ENCODE results near the gene RHD. TPM values are rescaled to one million over a fixed set of nuclear protein-coding genes. Genes with fewer than 3 reads are reported as not detected.
"Not testable (repeated sequence)": the region's sequence is repeated elsewhere in the genome, so short reads cannot be mapped to it uniquely, and the experiment has no call there.

The RHD gene
- total RNA-seq, 6 donors from 2014 or later: 0.15 to 1.0 TPM; not detected in 4

DNA sequence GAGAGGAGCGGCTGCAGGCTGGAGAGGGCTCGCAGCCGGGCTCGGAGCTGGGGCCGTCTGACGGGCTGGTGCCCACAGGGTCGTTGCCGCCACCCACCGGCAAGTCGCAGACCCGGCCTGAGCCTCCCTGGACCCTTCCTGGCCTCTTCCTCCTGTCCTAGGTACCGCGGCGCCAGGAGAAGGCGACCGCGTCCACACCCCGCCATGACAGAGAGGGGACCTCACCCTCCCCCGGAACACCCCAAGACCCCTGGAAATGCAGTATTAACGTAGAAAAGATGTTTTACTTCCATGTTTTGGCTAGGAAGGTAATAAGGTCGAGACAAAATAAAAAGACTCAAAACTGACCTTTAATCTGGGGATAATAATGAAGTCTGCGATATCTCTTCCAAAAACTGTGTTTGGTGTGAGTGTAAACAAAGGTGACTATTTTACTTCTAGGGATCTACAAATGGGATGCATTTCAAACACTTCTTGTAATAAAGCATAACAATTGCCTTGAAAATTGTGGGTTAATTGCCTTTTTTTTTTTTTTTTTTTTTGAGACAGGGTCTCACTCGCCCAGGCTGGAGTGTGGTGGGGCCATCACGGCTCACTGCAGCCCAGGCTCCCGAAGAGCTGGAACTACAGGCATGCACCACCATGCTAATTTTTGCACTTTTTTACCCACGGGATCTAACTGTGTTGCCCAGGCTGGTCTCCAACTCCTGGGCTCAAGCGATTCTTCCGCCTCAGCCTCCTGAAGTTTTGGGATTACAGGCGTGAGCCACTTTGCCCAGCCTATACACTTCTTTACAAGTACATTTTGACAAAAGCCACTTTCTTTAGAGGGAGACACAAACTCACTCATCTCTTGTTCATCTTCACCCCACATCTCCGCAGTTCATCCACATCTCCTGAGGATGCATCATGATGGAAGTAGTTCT lies 24.2 kb upstream of the RHD start:
- DNase-seq (no peak), ATAC-seq (ENCODE audit: low FRiP score in 2 of 2) (no peak)
- TF ChIP-seq EP300 (IDR thresholded peaks at IDR 0.05) (no peak), POLR2AphosphoS5 (IDR thresholded peaks at IDR 0.05) (no peak), POLR2A (IDR thresholded peaks at IDR 0.05) (no peak), CTCF (IDR thresholded peaks at IDR 0.05) (peak in 1 of 6 experiments; percentile 4)
- Histone ChIP-seq H3K36me3 (peaks cover 24 to 35% (median 30%) of the 10 kb centered on the region in 4 donors), H3K4me1 (peaks cover 22 to 35% (median 24%) of the 10 kb centered on the region in 4 donors), H3K27me3 (no peaks in the 10 kb centered on the region), H3K9me3 (no peaks in the 10 kb centered on the region), H3K27ac (peak overlapping the region; percentile 99 to 100 (median 100)), H3K4me3 (peak overlapping the region; percentile 52 to 96 (median 80))
- 24 to 47% methylated on average over 15 to 29 of the region's 30 CpGs for WGBS, 2 donors

GRCh38 chr1:25253911-25254310 lies 18.4 kb upstream of the RHD start:
- Histone ChIP-seq H3K4me3 (no peak overlapping the region), H3K27ac (peak overlapping the region in 1 of 4 donors; percentile 42), H3K4me1 (peaks cover 0 to 3% (median 0%) of the 10 kb centered on the region in 4 donors), H3K9me3 (no peaks in the 10 kb centered on the region), H3K36me3 (no peaks in the 10 kb centered on the region), H3K27me3 (no peaks in the 10 kb centered on the region)
- TF ChIP-seq POLR2A (IDR thresholded peaks at IDR 0.05): no peak
- no peak for TF ChIP-seq EP300 (IDR thresholded peaks at IDR 0.05)
- TF ChIP-seq CTCF (IDR thresholded peaks at IDR 0.05): no peak
- no peak for TF ChIP-seq POLR2AphosphoS5 (IDR thresholded peaks at IDR 0.05)
- 84 to 87% methylated on average over 2 of the region's 2 CpGs for whole genome bisulfite sequencing, 2 donors
- DNase-seq (no peak), ATAC-seq (ENCODE audit: low FRiP score in 2 of 2) (no peak)

DNA sequence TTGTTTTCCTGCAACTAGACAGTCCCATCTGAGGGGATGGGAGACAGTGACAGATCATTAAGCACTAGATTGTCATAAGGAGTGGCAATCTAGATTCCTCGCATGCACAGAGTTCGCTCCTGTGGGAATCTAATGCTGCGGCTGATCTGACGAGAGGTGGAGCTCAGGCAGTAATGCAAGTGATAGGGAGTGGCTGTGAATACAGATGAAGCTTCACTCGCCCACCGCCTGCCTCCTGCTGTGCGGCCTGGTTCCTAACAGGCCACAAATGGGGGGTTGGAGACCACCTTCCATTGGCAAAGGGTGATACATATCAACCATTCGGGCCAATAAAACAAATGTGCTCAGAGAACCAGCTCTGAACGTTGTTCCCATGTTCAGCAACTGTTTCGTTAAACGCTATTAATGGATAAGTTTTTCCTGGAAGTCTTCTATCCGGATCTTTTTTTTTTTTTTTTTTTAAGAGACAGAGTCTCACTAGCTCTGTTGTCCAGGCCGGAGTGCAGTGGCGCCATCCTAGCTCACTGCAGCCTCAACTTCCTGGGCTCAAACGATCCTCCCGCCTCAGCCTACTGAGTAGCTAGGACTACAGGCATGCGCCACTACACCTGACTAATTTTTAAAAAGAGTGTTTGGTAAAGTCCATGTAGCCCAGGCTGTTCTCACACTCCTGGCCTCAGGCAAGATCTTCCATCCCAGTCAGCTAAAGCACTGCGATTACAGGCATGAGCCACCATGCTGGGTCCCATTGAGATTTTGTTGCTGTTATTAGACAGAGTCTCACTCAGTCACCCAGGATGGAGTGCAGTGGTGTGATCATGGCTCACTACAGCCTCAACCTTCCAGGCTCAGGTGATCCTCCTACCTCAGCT lies 16.4 kb upstream of the RHD start:
- H3K9me3 ChIP-seq: no peaks in the 10 kb centered on the region
- H3K4me3 ChIP-seq: no peak overlapping the region
- H3K36me3 ChIP-seq: no peaks in the 10 kb centered on the region
- H3K4me1 ChIP-seq: peaks cover 0 to 9% (median 5%) of the 10 kb centered on the region in 4 donors
- no peak for ATAC-seq (ENCODE audit: low FRiP score in 2 of 2)
- WGBS, 2 donors: 81 to 84% methylated on average over 18 of the region's 18 CpGs
- no peak overlapping the region for H3K27ac ChIP-seq
- no peaks in the 10 kb centered on the region for H3K27me3 ChIP-seq
- no peak for DNase-seq
- no peak for TF ChIP-seq POLR2A (IDR thresholded peaks at IDR 0.05)
- no peak for TF ChIP-seq EP300 (IDR thresholded peaks at IDR 0.05)
- TF ChIP-seq POLR2AphosphoS5 (IDR thresholded peaks at IDR 0.05): no peak

DNA sequence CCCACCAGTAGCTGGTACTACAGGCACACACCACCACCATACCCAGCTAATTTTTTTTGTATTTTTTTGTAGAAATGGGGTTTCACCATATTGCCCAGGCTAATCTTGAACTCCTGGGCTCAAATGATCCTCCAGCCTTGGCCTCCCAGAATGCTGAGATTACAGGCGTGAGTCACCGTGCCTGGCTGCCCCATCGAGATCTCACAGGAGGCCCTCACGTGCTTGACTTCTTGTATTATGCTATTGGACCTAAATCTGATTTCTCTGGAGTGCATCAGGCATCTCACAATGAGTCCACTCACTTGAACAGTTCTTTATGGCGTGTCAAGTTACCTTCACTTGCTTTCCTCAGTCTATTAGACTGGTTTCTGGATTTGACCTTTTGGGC lies 15.7 kb upstream of the RHD start:
- H3K27me3 ChIP-seq: no peaks in the 10 kb centered on the region
- no peak overlapping the region for H3K27ac ChIP-seq
- H3K36me3 ChIP-seq: no peaks in the 10 kb centered on the region
- ATAC-seq (ENCODE audit: low FRiP score in 2 of 2) (no peak), DNase-seq (no peak)
- H3K4me3 ChIP-seq: no peak overlapping the region
- peaks cover 0 to 10% (median 6%) of the 10 kb centered on the region in 4 donors for H3K4me1 ChIP-seq
- 88 to 96% methylated on average over 5 of the region's 5 CpGs for whole genome bisulfite sequencing, 2 donors
- H3K9me3 ChIP-seq: no peaks in the 10 kb centered on the region
- TF ChIP-seq POLR2AphosphoS5 (IDR thresholded peaks at IDR 0.05) (no peak), POLR2A (IDR thresholded peaks at IDR 0.05) (no peak), EP300 (IDR thresholded peaks at IDR 0.05) (no peak), CTCF (IDR thresholded peaks at IDR 0.05) (no peak)

- TF ChIP-seq EP300 (IDR thresholded peaks at IDR 0.05) (no peak), POLR2AphosphoS5 (IDR thresholded peaks at IDR 0.05) (no peak), POLR2A (IDR thresholded peaks at IDR 0.05) (no peak), CTCF (IDR thresholded peaks at IDR 0.05) (no peak)
- Histone ChIP-seq H3K36me3 (no peaks in the 10 kb centered on the region), H3K9me3 (no peaks in the 10 kb centered on the region), H3K27ac (no peak overlapping the region), H3K27me3 (no peaks in the 10 kb centered on the region), H3K4me1 (peaks cover 0 to 10% (median 6%) of the 10 kb centered on the region in 4 donors), H3K4me3 (no peak overlapping the region)
- WGBS, 2 donors: 51 to 71% methylated on average over 1 of the region's 1 CpG
- DNase-seq: no peak
- no peak for ATAC-seq (ENCODE audit: low FRiP score in 2 of 2)
Observed at GRCh38 chr1:25257196-25257595, 15.1 kb upstream of the RHD start.

DNA sequence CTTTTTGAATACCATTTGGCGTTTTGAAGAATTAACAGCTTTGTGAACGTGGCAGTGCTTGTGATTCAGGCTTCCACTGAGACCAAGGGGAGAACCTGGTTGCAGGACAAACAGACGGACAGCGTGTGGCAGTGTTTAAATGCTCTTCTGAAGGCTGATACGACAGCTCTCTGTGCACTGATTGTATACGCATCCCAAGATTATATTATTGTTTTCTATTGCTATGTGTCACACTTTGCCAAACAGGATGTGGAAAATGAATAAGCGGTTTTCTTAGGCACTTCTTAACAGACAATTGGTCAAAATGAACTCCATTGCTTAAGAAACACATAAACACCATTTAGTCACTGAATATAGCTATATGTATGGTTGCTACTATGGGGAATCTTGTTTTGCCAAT lies 12.5 kb upstream of the RHD start:
- not testable (repeated sequence) for H3K36me3 ChIP-seq; H3K27me3 ChIP-seq; DNase-seq; ATAC-seq (ENCODE audit: low FRiP score in 2 of 2); H3K4me3 ChIP-seq; H3K9me3 ChIP-seq
- H3K4me1 ChIP-seq: peaks cover 0 to 10% (median 4%) of the 10 kb centered on the region in 4 donors
- peak overlapping the region in 1 of 4 donors; percentile 38 for H3K27ac ChIP-seq
- WGBS, 2 donors: 20 to 34% methylated on average over 3 to 7 of the region's 7 CpGs

DNA sequence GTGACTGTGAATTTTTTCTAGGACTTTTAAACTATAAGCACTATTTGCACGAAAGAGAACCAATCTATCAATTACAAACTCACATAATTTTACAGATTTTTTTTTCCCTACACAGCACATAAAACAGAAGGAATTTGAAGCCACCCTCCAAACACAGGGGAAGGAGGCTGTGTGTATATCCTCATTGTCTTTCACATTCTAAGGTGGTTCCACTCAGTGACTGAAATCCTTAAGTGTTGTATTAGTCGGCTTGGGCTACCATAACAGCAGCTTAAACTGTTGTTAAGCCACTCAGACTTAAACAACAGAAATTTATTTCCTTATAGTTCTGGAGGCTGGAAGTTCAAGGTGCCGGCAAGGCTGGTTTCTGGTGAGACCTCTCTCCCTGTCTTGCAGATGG lies 12.0 kb upstream of the RHD start:
- ATAC-seq (ENCODE audit: low FRiP score in 2 of 2); H3K36me3 ChIP-seq; H3K27me3 ChIP-seq; H3K9me3 ChIP-seq; H3K4me3 ChIP-seq; DNase-seq: not testable (repeated sequence)
- WGBS, 2 donors: 67 to 80% methylated on average over 3 of the region's 3 CpGs
- Histone ChIP-seq H3K27ac (peak overlapping the region in 1 of 4 donors; percentile 38), H3K4me1 (peaks cover 0 to 10% (median 4%) of the 10 kb centered on the region in 4 donors)
